ENCODE measurements around the gene GRIN1.

GRIN1 gene

GRCh38 chr9:137138722-137139467 lies at the start of gene GRIN1:
Gene GRIN1 (plus strand): TSS chr9:137139154. CDS start chr9:137139487, 333 bp downstream.
- no peak for DNase-seq (ENCODE audit: low spot score)

- DNase-seq (ENCODE audit: low spot score), result no peak
Measured at GRCh38 chr9:137089232-137089947, 49.6 kb upstream of the GRIN1 start.

GRCh38 chr9:137095664-137096517 lies 43.1 kb upstream of the GRIN1 start:
- no peak for DNase-seq (ENCODE audit: low spot score)

- no peak for DNase-seq (ENCODE audit: low spot score)
Measured at GRCh38 chr9:137096785-137097546, 42.0 kb upstream of the GRIN1 start.

DNA sequence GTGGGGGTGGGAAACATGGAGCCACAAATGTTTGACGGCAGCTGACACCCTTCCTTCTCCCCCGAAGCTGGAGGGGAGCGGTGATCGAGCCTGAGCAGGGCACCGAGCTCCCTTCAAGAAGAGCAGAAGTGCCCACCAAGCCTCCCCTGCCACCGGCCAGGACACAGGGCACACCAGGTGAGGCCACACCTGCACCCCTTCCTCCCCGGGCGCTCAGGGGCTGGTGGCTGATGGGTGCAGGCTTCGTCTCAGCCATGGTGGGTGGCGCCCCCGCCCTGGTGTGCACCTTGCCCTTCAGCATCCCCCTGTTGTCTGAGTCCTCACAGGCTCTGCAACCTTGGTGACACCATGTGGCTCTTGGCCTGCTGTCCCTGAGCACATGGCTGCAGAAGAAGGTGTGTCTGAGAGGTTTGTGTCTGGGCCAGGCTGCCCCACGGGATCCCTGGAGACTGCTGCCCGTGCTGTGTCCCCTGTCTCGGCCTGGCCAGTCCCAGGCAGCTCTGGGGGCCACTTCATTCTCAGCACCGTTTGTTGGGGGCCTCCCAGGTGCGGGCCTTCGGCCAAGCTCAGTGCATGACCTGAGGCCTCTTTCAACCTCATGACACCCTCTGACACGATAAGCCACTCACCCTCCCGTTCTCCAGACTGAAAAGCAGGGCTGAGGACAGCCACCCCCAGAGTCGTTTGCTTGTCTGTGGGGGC lies 41.0 kb upstream of the GRIN1 start:
- no peak for DNase-seq (ENCODE audit: low spot score)

DNA sequence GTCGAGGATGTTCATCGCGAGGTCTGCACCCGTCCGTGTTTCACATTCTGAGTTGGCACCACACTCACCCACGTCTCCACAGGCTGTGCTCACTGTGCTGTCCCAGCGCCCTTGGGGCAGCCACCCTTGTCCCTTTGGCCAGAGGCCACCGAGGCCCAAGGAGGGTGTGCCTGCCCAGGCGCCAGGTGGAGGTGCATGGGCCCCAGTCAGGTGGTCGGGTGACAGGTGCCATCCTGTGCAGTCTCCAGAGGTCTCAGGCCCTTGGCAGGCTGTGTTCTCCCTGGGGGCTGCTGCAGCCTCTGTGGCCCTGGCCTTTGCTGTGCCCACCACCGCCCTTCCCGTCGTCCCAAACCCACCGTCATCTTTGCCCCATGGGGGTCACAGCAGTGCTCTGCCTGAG lies 39.7 kb upstream of the GRIN1 start:
- no peak for DNase-seq (ENCODE audit: low spot score)

GRCh38 chr9:137103206-137103999 lies 35.6 kb upstream of the GRIN1 start:
- DNase-seq (ENCODE audit: low spot score), result no peak

- no peak for DNase-seq (ENCODE audit: low spot score)
Measured at GRCh38 chr9:137105814-137106661, 32.9 kb upstream of the GRIN1 start.

GRCh38 chr9:137106662-137107250 lies 32.2 kb upstream of the GRIN1 start:
- DNase-seq (ENCODE audit: low spot score), result no peak

GRCh38 chr9:137107312-137107921 lies 31.5 kb upstream of the GRIN1 start:
- DNase-seq (ENCODE audit: low spot score), result no peak

- no peak for DNase-seq (ENCODE audit: low spot score)
Measured at GRCh38 chr9:137107982-137108381, 31.0 kb upstream of the GRIN1 start.

GRCh38 chr9:137108608-137109249 lies 30.2 kb upstream of the GRIN1 start:
- DNase-seq (ENCODE audit: low spot score), result no peak

DNA sequence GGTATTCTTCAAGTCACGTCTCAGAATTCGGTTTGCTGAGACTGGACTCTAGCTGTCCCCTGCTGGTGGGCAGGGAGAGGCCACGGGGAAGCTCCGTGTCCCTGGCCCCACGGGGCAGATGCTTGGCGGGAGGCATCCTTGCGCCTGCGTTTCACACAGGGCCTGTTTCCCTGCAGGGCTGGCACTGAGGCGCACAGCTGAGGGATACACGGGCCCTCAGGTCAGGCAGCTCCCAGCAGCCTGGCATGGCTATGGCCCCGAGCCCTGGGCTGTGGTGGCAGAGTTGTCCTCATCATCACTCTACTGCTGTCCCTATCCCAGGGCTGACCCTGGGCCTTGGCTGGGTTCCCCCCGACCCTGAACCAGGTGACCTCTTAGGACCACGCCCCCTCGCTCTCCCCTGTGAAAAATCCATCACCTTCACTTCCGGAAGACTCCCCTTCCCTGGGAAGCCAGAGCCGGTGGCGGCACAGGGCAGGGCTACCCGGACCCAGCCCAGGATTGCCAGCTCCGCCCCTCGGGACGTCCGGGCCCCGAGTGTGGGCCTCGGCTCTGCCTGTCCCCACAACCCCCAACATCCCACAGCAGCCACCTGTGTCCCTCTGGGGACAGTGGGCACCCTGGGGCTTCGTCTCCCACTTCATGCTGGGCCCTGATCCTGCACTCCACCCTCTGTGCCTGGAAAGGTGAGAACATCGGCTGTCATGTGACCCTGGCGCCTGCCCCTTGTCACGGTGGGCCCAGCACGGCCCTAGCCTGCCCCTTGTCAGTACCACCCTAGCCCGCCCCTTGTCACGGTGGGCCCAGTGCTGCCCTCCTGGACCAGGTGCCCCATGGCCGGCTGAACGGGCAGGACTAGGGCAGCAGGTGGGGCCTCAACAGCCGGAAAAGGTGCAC lies 29.5 kb upstream of the GRIN1 start:
- no peak for DNase-seq (ENCODE audit: low spot score)

DNA sequence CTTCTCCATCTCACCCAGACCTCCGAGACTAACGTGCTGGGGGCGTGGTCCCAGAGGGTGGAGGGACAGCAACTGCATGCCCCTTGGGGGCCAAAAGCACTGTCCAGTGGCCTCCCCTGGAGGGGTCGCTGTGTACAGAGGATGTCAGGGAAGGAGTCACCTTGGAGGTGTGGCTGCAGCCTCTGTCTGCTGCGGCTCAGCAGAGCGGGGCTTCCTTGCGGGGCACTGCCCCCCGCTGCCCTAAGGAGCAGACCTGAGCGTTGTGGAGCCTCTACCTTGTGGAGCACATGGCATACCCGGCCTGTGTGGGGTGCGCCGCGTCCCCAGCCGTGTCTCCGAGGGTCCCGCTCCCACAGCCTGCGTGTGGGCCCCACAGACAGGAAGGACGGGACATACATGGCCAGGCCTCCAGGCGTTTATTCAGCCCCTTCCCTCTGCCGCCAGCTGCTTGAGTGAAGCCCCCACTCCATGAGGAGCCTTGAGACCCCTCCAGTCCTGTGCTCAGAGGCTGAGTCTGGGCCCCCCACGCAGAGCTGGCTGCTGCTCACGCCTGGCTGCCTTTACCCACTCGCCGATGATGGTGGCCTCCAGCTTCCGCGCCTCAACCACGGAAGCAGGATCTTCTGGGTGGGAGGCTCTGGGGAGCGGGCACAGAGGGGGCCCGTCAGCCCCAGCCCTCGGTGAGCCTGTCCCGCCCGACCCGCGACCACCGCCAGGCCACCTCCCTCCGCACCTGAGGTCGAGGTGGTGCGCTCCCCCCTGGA lies 28.6 kb upstream of the GRIN1 start:
- no peak for DNase-seq (ENCODE audit: low spot score)

GRCh38 chr9:137110911-137111787 lies 27.8 kb upstream of the GRIN1 start:
- no peak for DNase-seq (ENCODE audit: low spot score)

Data from COLO829 (cell line).